ACHN (cell line): Measurements from ENCODE around the gene ITCH.
"Not testable (repeated sequence)": the region's sequence is repeated elsewhere in the genome, so short reads cannot be mapped to it uniquely, and the experiment has no call there.

ENCODE experiments used
- DNase-seq: peaks from one replicate; pipeline ENCODE4 v3.0.0-alpha.2; 2015
- in situ Hi-C: cut with HindIII; loops from 2 replicates; pipeline ENCODE4 v1.10.0; 2017; ENCODE audit warnings: low sequenced_read_pairs, low pct_ligation_motif_present, low pct_unique_long_range_greater_than_20kb

ITCH gene

DNA sequence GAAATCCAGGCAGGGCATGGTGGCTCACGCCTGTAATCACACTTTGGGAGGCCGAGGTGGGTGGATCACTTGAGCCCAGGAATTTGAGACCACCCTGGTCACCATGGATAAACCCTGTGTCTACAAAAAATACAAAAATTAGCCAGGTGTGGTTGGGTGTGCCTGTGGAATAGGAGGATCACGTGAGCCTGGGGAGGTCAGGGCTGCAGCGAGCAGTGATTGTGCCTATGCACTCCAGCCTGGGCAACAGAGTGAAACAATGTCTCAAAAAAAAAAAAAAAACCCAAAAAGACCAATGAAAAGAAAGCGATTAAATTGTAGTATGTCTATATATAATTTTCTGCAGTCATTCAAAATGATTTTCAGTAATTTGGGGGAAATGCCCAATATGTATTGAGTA lies 70.3 kb downstream of the ITCH start:
- in situ Hi-C loops: no loop called here

DNA sequence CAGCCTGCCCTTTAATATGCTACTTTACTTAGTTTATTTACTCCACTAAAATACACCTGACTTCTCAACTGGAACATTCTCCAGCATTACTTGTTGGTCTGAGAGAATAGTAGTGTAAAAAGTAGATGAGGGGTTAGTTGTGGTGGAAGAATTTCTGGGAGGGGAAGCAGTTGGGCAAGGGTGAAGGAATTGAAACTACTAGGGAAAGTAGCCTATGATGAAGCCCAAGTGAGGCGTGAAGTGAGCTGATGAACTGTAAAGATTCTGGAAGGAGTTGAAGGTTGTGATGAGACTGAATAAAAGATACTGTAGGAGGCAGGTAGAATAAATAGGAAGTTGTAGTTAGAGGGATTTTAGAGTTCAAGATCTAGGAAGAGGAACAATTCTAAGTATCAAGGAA lies 72.5 kb downstream of the ITCH start:
- DNase-seq: no peak
- in situ Hi-C loops: no loop called here

More for the DNA sequence above, 70.3 kb downstream of the ITCH start:
- DNase-seq: no peak

DNA sequence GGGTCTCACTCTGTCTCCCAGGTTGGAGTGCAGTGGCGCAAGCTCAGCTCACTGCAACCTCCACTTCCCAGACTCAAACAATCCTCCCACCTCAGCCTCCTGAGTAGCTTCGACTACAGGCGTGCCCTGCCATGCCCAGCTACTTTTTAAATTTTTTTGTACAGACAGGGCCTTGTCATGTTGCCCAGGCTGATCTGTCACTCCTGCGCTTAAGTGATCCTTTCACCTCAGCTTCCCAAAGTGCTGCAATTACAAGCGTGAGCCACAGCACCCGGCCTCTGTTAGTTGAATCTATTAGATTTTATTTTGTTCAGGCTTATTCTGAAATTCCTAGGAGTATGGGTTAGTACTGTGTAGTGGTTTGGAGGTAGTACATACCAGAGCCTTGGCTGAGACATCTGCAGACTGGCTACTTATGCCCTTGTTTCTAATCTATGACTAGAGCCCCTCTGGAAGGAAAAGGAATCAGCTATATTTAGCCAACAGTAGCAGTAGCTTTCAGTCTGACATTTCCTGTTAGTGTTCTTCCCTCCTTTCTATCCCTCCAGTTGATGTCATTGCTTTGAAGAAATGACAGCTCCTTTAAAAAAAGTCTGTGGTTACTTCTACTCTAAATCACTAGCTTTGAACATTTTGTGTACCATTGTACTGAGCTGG lies 74.4 kb downstream of the ITCH start:
- in situ Hi-C loops: no loop called here

DNA sequence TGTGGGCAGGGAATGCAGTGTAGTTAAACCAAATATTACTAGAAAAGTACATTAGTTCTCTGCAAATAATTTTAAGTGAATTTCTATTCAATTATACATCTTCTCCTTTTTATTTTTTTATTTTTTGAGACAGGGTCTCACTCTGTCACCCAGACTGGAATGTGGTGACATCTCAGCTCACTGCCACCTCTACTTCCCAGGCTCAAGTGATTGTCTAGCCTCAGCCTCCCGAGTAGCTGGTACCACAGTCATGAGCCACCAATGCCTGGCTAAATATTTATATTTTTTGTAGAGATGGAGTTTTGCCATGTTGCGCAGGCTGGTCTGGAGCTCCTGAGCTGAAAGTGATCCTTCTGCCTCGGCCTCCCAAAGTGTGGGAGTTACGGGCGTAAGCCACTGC lies 76.1 kb downstream of the ITCH start:
- in situ Hi-C loops: no loop called here
- no peak for DNase-seq

More for the DNA sequence above, 74.4 kb downstream of the ITCH start:
- no peak for DNase-seq

DNA sequence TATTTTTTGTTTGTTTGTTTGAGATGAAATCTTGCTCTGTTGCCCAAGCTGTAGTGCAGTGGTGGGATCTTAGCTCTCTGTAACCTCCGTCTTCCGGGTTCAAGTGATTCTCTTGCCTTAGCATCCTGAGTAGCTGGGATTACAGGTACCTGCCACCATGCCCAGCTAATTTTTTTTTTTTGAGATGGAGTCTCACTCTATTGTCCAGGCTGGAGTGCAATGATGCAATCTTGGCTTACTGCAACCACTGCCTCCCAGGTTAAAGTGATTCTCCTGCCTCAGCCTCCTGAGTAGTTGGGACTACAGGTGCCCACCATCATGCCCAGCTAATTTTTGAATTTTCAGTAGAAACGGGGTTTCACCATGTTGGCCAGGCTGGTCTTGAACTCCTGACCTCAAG lies 78.3 kb downstream of the ITCH start:
- DNase-seq, in situ Hi-C loops: not testable (repeated sequence)

DNA sequence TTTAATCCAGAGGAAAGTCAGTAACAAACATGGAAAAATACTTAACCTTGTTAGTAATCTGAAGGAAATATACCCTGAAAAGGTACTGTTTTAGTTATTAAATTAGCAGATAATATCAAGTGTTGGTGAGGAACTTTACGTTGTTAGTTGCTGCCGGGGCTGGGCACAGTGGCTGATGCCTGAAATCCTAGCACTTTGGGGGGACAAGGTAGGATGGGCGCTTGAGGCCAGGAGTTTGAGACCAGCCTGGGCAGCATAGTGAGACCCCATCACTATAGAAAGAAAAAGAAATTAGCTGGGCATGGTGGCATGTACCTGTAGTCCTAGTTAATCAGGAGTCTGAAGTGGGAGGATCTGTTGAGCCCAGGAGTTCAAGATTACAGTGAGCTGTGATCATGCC lies 80.5 kb downstream of the ITCH start:
- DNase-seq: no peak
- in situ Hi-C loops: no loop called here

DNA sequence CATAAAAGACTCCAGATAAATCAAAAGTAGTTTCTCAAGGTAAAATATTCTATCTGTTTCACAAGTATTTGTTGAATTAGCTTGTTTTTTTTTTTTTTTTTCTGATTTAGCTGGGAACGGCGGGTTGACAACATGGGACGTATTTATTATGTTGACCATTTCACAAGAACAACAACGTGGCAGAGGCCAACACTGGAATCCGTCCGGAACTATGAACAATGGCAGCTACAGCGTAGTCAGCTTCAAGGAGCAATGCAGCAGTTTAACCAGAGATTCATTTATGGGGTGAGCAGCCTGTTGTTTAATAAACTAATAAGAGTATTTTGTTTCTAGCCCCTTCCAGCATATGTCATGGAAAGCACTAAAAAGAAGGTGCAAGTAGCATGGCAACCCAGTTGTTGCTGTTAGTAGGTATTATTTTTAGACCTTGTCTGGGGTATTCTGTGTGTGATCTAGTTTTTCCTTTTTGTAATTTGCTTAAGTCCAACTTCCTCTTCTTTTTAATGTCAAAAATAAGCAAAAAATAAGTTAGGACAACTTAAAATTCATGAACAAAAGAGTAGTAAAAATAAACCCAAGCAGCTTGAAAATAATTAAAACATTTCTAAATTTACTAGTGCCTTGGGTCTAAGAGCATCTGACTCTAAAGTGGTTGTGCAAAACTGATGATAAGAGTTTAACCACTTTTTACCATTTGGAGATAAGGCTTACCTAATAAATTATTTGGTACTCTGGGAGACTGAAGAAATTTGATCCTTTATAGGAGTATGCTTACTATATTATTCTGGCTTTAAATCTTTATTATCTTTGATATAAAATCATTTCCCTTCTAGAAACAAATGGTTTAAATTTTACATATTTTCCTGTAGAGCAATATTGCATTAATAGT lies 82.3 kb downstream of the ITCH start:
- DNase-seq: no peak
- in situ Hi-C loops: no loop called here

DNA sequence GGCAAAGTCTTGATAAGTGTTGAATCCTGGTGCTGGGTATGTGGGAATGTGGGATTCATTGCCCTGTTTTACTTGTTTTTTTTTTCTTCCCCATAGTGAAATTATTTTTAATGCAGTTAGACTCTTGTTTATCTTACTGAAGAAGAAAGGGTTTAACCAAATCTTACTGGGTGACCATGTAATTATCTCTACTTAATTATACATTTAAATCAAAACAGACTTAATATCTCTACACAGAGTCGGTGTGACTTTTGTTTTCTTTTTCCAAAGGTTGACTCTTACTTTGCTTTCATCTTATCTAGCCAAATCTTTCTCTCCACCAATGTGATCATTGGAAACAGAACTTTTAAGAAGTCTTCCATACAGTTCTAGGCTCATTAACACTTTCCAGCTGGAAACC lies 85.4 kb downstream of the ITCH start:
- no peak for DNase-seq
- in situ Hi-C loops: no loop called here

DNA sequence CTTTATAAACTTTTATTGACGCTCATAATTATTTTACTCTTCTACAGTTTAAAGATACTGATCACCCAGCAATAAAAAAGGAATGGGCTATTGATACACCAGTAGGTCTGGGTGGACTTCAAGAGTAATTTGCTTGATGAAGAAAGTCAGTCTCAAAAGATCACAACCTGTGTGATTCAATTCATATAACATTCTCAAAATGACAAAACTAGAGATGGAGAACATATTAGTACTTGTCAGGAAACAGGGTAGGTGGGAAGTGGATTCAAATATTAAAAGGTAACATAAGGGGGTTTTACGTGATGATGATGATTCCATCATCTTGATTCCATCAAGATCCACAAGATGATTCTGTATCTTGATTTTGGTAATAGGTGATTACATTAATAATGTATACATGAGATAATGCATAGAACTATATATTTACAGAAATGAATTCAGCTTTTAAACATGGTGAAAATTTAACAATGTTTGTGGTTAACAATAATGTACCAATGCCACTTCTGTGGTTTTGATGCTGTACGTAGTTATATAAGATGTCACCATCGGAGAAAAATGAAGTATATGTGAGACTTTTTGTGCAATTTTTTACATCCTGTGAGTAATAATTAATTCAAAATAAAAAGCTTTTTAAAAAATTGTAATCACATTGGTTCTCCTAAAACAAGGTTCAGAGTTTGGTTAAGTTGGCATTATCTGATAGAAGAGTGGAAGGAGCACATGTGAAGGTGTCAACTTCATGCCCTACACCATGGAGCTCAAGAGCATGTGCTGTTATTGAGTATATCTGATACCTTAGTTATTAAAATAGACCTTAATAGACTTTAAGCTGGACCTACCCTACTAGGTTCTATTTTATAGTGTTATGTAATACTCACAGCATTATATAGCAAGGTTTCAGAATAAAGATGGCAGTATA lies 86.9 kb downstream of the ITCH start:
- in situ Hi-C loops: no loop called here
- DNase-seq: no peak

DNA sequence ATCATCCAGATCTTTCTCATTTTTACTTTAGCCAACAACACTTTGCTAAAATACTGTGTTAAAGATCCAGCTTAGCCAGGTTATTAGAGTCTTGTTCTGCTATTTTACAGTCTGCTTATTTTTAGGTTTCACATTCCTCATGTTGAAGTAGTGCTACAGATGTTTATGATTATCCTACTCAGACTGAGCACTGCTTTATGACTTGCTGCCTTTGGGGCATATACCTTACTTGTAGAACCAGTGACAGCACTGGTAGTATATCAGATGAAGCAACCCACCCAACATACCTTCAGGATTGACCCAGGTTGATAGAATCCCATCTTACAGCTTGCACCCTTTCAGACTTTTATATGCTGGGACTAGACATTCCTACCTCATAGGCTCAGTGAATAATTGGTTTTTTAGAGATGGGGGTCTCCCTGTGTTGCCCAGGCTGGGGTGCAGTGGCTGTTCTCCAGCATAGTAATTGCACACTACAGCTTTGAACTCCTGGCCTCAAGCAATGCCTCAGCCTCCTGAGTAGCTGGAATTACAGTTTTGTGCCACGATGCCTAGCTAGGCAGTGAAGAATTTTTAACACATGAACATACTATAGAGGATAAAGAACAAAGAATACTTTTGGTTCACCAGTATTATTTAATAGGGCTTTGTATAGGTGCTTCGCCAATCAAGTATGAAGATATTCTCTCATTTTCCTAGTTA lies 89.4 kb downstream of the ITCH start:
- no peak for DNase-seq
- in situ Hi-C loops: no loop called here

DNA sequence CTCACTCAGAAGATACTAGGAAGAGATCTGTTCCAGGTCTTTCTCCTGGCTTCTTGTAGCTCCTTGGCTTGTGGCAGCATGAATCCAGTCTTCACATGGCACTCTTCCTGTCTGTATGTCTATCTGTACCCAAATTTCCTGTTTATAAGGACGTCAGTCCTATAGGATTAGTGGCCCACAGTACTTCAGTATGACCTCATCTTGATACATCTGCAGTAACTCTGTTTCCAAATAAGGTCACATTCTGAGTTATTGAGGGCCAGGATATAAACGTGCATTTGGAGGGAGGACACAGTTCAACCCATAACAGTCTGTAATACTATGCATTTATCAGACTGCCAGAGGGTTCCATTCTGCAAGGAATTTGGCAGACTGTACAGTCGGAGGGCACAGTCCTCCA lies 95.6 kb downstream of the ITCH start:
- DNase-seq: no peak
- in situ Hi-C loops: no loop called here

DNA sequence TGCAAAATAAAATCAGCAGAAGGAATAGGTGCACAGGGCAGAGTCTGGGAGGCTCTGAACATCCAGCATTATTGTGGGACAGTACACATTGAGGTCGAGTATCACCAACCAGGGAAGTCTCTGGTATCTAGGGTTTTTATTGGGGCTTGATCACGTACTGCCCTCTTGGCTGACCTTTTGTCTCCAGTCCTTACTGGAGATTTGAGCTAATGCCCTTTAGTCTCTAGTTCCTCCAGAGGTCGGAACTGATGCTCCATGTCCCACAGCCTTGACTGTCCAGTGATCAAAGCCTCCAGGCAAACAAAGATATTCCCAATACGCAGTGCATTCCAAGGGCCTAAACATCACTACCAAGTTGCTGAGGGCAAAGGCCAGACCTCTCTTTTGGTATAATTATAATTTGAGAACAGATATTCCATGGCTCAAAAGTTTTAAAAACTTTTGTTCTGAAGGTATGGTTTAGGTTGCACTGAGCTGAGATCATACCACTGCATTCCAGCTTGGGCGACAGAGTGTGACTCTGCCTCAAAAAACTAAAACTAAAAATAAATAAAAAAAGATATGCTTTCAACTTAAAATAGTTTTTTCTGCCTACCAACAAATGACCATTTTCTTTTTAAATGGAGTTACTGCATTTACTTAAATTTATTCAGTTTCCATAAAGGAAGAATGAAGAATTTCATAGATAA lies 96.3 kb downstream of the ITCH start:
- in situ Hi-C loops: no loop called here
- DNase-seq: peak; percentile 7

DNA sequence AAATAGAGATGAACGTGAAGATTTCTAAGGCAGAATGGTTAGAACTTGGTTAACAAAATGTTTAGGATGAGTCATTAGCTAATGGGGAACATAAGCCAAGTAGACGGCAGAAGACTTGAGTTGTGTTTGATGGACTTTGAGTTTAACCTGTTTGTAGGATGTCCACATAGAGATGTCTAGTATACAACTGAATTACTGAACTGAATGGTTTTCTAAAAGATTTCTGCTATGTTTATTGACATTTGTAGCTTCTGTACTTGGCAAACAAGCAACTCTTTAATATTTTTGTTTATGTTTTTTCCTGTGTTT lies 98.7 kb downstream of the ITCH start:
- in situ Hi-C loops: no loop called here
- DNase-seq: no peak

DNA sequence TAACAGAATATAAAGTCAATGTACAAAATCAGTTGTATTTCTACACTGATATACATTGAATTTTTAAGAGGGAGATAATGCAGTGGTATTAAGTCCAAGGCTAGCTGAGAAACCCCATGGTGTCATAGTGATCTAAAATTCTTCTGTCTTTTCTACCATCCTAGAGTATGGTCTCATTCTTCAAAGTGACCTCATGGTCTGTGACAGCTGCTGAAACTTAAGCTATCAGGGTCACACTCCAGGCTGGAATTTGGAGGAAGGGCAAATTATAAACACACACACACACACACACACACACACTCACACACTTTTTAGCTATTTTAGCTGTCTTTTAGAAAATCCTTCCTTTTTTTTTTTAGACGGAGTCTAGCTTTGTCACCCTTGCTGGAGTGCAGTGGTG lies 105.9 kb downstream of the ITCH start:
- in situ Hi-C loops: no loop called here

DNA sequence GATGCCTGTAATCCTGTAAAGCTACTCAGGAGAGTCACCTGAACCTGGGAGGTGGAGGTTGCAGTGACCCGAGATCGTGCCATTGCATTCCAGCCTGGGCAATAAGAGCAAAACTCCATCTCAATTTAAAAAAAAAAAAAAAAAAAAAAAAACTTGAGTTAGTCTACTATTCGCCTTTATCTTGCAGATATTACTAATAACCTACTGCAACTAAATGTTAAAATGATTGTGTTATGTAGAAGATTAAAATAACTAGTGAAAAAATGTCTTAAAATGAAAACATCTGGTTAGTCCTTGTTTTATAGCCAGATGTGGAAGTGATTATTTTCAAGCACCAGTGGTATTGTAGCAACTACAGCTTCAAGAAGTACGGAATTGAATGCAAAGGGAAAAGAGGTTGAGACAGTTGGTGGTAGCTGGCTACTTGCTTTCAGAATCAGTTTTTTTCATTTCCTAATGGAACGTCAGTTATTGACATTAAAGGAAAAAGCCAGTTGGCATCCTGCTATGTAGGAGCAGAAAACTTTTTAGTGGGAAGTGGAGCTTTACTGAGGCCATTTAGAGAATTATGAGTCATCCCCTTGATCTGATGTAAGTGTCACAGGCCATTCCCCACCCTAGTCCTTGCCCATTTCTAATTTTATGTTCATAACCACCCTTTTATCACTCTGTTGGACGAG lies 109.3 kb downstream of the ITCH start:
- in situ Hi-C loops: no loop called here
- DNase-seq: peak; percentile 10

More for the DNA sequence above, 105.9 kb downstream of the ITCH start:
- no peak for DNase-seq

DNA sequence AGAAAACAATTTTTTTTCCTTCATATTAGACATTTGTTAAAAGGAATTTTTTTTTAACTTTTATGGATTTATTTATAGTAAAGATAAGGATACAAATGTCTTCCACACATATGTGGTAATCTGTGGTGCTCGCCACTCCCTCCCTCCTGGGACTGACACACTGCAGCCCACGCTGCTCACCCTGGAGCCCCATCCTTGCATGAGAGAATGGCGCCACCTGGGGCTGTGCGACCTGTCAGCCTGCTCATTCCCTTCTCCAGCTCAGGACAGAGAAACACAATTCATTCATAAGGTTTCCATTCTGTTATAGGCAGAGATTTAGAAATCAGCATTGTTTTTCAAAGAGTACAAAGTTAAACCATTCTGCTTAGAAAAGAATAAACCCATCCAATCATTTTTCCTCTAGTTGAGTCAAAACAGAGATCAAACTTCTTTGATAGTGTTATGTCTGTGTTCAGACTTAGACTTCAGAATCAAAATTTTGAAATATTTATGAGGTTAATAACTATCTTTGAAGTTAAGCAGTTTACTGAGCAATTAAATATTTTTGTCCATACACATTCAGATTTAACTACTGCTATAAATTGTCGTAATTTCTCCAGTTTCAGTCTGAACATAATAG lies 110.3 kb downstream of the ITCH start:
- in situ Hi-C loops: no loop called here
- DNase-seq: peak; percentile 44
